ENCODE data around the gene AUTS2.

Gene AUTS2

GRCh38 chr7:69670701-69671100 lies 72.4 kb downstream of the AUTS2 start:
- no peak overlapping the region for H3K4me3 ChIP-seq (ENCODE audit: low read depth, low read length)
- DNase-seq = no peak
- no peaks in the 10 kb centered on the region for H3K36me3 ChIP-seq
- TF ChIP-seq CTCF (IDR thresholded peaks at IDR 0.05; ENCODE audit: low read depth, low read length) = no peak
- no peaks in the 10 kb centered on the region for H3K9me3 ChIP-seq (ENCODE audit: severe bottlenecking)
- H3K27me3 ChIP-seq (ENCODE audit: insufficient read depth, low read depth, severe bottlenecking) = no peaks in the 10 kb centered on the region
- H3K27ac ChIP-seq = no peak overlapping the region

- Histone ChIP-seq H3K9me3 (ENCODE audit: severe bottlenecking) (no peaks in the 10 kb centered on the region), H3K4me3 (ENCODE audit: low read depth, low read length) (no peak overlapping the region), H3K27me3 (ENCODE audit: insufficient read depth, low read depth, severe bottlenecking) (no peaks in the 10 kb centered on the region), H3K36me3 (no peaks in the 10 kb centered on the region), H3K27ac (no peak overlapping the region)
- TF ChIP-seq CTCF (IDR thresholded peaks at IDR 0.05; ENCODE audit: low read depth, low read length) = no peak
- DNase-seq = no peak
Observed at GRCh38 chr7:69673074-69673473, 74.8 kb downstream of the AUTS2 start.

- H3K9me3 ChIP-seq (ENCODE audit: severe bottlenecking) = no peaks in the 10 kb centered on the region
- no peak overlapping the region for H3K27ac ChIP-seq
- H3K4me3 ChIP-seq (ENCODE audit: low read depth, low read length) = no peak overlapping the region
- H3K36me3 ChIP-seq = no peaks in the 10 kb centered on the region
- TF ChIP-seq CTCF (IDR thresholded peaks at IDR 0.05; ENCODE audit: low read depth, low read length) = no peak
- no peak for DNase-seq
- no peaks in the 10 kb centered on the region for H3K27me3 ChIP-seq (ENCODE audit: insufficient read depth, low read depth, severe bottlenecking)
Observed at GRCh38 chr7:69674701-69675182, 76.5 kb downstream of the AUTS2 start.

- no peak for DNase-seq
- no peak for TF ChIP-seq CTCF (IDR thresholded peaks at IDR 0.05; ENCODE audit: low read depth, low read length)
- Histone ChIP-seq H3K27ac (no peak overlapping the region), H3K4me3 (ENCODE audit: low read depth, low read length) (no peak overlapping the region), H3K9me3 (ENCODE audit: severe bottlenecking) (no peaks in the 10 kb centered on the region), H3K36me3 (no peaks in the 10 kb centered on the region), H3K27me3 (ENCODE audit: insufficient read depth, low read depth, severe bottlenecking) (no peaks in the 10 kb centered on the region)
Observed at GRCh38 chr7:69676247-69676646, 78.0 kb downstream of the AUTS2 start.

GRCh38 chr7:69677054-69677852 lies 79.0 kb downstream of the AUTS2 start:
- DNase-seq = no peak
- Histone ChIP-seq H3K36me3 (no peaks in the 10 kb centered on the region), H3K4me3 (ENCODE audit: low read depth, low read length) (no peak overlapping the region), H3K9me3 (ENCODE audit: severe bottlenecking) (no peaks in the 10 kb centered on the region), H3K27ac (no peak overlapping the region), H3K27me3 (ENCODE audit: insufficient read depth, low read depth, severe bottlenecking) (no peaks in the 10 kb centered on the region)
- TF ChIP-seq CTCF (IDR thresholded peaks at IDR 0.05; ENCODE audit: low read depth, low read length) = peak; percentile 44; the same call in 1 of the 2 replicates
